Trophoblast cell (in vitro differentiated cells and primary cell): ENCODE results near the gene ENAH.
A peak's percentile ranks its signal among the peaks of the same experiment; 100 is the strongest.

Source experiments
- DNase-seq, 2 donors: peaks; one replicate each; pipeline ENCODE4 v3.0.0-alpha.2; 2016
- H2AFZ ChIP-seq: 2 replicates; pipeline ENCODE4 v1.6.1; 2013; ENCODE audit warnings: low read length, moderate library complexity, mild to moderate bottlenecking; ENCODE audit not compliant: insufficient read depth, poor library complexity
- H2AK5ac ChIP-seq: 2 replicates; pipeline ENCODE4 v1.6.1; 2013; ENCODE audit warnings: mild to moderate bottlenecking, low read length
- H2BK120ac ChIP-seq: 2 replicates; pipeline ENCODE4 v1.6.1; 2013; ENCODE audit warnings: low read length, mild to moderate bottlenecking, moderate library complexity; ENCODE audit not compliant: insufficient read depth, poor library complexity
- H2BK12ac ChIP-seq: 2 replicates; pipeline ENCODE4 v1.6.1; 2013; ENCODE audit warnings: mild to moderate bottlenecking, low read length, moderate library complexity
- H2BK5ac ChIP-seq: 2 replicates; pipeline ENCODE4 v1.6.1; 2013; ENCODE audit warnings: low read length, low read depth, moderate library complexity, mild to moderate bottlenecking; ENCODE audit not compliant: poor library complexity
- H3K14ac ChIP-seq: 2 replicates; pipeline ENCODE4 v1.6.1; 2013; ENCODE audit warnings: mild to moderate bottlenecking, low read length
- H3K18ac ChIP-seq: 2 replicates; pipeline ENCODE4 v1.6.1; 2013; ENCODE audit warnings: mild to moderate bottlenecking, low read length
- H3K23ac ChIP-seq: 2 replicates; pipeline ENCODE4 v1.6.1; 2013; ENCODE audit warnings: low read length
- H3K27ac ChIP-seq: 2 replicates; pipeline ENCODE4 v1.5.1; 2013; ENCODE audit warnings: low read depth, mild to moderate bottlenecking, inconsistent platforms, low read length, moderate library complexity
- H3K27me3 ChIP-seq: 2 replicates; pipeline ENCODE4 v1.6.1; 2013; ENCODE audit warnings: inconsistent platforms, mild to moderate bottlenecking, low read length, moderate library complexity; ENCODE audit not compliant: insufficient read depth
- H3K36me3 ChIP-seq, 2 experiments: 1 replicate in 1 of 2; 2 replicates in 1 of 2; pipeline ENCODE4 v1.6.1; 2013; ENCODE audit warnings: low read length in 2 of 2, mild to moderate bottlenecking in 2 of 2, moderate library complexity in 1 of 2; ENCODE audit not compliant: insufficient read depth in 2 of 2, control insufficient read depth in 1 of 2
- H3K4ac ChIP-seq: 2 replicates; pipeline ENCODE4 v1.6.1; 2013; ENCODE audit warnings: low read depth, mild to moderate bottlenecking, low read length, moderate library complexity
- H3K4me1 ChIP-seq, 2 experiments: 1 replicate in 1 of 2; 2 replicates in 1 of 2; pipeline ENCODE4 v1.6.1; 2013; ENCODE audit warnings: low read length in 2 of 2, mild to moderate bottlenecking in 2 of 2, moderate library complexity in 1 of 2; ENCODE audit not compliant: insufficient read depth in 2 of 2, control insufficient read depth in 1 of 2
- H3K4me2 ChIP-seq: 2 replicates; pipeline ENCODE4 v1.6.1; 2013; ENCODE audit warnings: inconsistent platforms, mild to moderate bottlenecking, low read length, moderate library complexity
- H3K4me3 ChIP-seq: 2 replicates; pipeline ENCODE4 v1.5.1; 2013; ENCODE audit warnings: mild to moderate bottlenecking, low read depth, low read length, inconsistent platforms
- H3K79me1 ChIP-seq: one replicate; pipeline ENCODE4 v1.6.1; 2013; ENCODE audit warnings: low read length
- H3K79me2 ChIP-seq: 2 replicates; pipeline ENCODE4 v1.6.1; 2013; ENCODE audit warnings: low read length, mild to moderate bottlenecking; ENCODE audit not compliant: control insufficient read depth, insufficient read depth, poor library complexity
- H3K9ac ChIP-seq: 2 replicates; pipeline ENCODE4 v1.6.1; 2013; ENCODE audit warnings: mild to moderate bottlenecking, low read length
- H3K9me3 ChIP-seq: 2 replicates; pipeline ENCODE4 v1.6.1; 2013; ENCODE audit warnings: low read depth, mild to moderate bottlenecking, control low read depth, inconsistent platforms, low read length; ENCODE audit not compliant: insufficient read depth
- H4K12ac ChIP-seq: 2 replicates; pipeline ENCODE4 v1.6.1; 2013; ENCODE audit warnings: low read depth, mild to moderate bottlenecking, low read length, moderate library complexity
- H4K8ac ChIP-seq: 2 replicates; pipeline ENCODE4 v1.6.1; 2013; ENCODE audit warnings: low read depth, mild to moderate bottlenecking, low read length, moderate library complexity
- H4K91ac ChIP-seq: one replicate; pipeline ENCODE4 v1.6.1; 2013; ENCODE audit warnings: low read depth, mild to moderate bottlenecking, low read length, moderate library complexity
- WGBS: extraction: QIAGEN DNeasy Blood & Tissue Kit; methylation state at CpG from one replicate; pipeline ENCODE4 v1.1.7; 2013; ENCODE audit warnings: missing lambda C conversion rate; ENCODE audit not compliant: insufficient read length, insufficient coverage; ENCODE audit errors: extremely low coverage; 5-methylcytosine and 5-hydroxymethylcytosine counted together

ENAH gene

DNA sequence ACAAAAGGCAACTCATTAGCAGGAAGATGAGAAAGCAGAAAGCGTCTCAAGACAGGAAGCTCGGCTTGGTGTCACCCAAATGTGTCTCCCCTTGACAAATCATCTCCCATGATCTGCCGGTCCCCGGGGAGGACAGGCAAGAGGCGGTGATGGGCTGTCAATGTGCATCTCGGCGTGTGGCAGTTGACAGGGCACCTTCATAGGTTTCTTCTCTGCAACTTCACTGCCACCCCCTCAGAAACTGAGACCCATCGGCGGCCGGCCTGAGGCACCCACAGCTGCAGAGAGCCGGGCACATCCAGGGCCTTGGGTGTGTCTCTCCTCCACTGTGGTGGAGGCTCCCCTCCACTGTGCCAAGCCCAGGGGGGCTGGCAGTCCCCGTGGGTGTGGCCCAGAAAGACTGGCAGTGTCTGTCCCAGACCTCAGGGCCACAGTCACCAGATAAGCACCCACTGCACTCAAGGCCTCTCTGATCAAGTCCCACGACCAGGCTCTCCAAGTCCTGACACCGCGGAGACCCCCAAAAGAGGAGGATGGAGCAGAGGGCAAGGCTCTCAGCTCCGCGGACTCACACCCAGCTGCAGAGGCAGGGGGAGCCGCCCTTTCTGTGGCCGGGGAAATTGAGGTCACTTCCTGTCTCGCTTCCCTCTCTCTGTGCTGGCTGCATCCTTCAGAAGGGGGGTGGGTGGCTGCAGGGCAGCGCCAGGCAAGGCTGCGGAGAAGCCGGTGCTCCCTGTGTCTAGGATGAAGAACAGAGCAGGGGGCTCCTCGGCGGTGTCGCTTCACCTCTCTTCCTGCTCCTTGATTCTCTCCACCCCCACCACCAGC lies 185.5 kb downstream of the ENAH start:
- Histone ChIP-seq H3K27me3 (no peaks in the 10 kb centered on the region), H2BK120ac (no peak overlapping the region), H3K4me2 (no peak overlapping the region), H4K91ac (no peak overlapping the region), H3K4me1 (peaks cover 6 to 7% of the 10 kb centered on the region in 2 experiments), H3K79me1 (peaks cover 2% of the 10 kb centered on the region), H3K23ac (no peak overlapping the region), H4K12ac (no peak overlapping the region), H2BK5ac (no peak overlapping the region), H2AK5ac (no peak overlapping the region), H3K79me2 (no peaks in the 10 kb centered on the region), H3K18ac (no peak overlapping the region), H3K27ac (no peak overlapping the region), H2BK12ac (no peak overlapping the region), H3K14ac (no peak overlapping the region), H3K4ac (no peak overlapping the region), H3K9ac (no peak overlapping the region), H2AFZ (no peak overlapping the region), H3K4me3 (no peak overlapping the region), H3K36me3 (no peaks in the 10 kb centered on the region), H3K9me3 (no peaks in the 10 kb centered on the region), H4K8ac (no peak overlapping the region)
- DNase-seq: no peak
- no CpG with 5 or more reads among the region's 26 CpGs for WGBS

GRCh38 chr1:225466848-225467192 lies 186.1 kb downstream of the ENAH start:
- Histone ChIP-seq H2BK120ac (no peak overlapping the region), H3K4me3 (no peak overlapping the region), H3K23ac (no peak overlapping the region), H3K79me2 (no peaks in the 10 kb centered on the region), H3K18ac (no peak overlapping the region), H3K79me1 (peaks cover 2% of the 10 kb centered on the region), H4K91ac (no peak overlapping the region), H3K27me3 (no peaks in the 10 kb centered on the region), H3K27ac (no peak overlapping the region), H2AFZ (no peak overlapping the region), H2BK12ac (no peak overlapping the region), H3K4ac (no peak overlapping the region), H3K9ac (no peak overlapping the region), H4K8ac (no peak overlapping the region), H2AK5ac (no peak overlapping the region), H3K4me1 (peaks cover 6 to 7% of the 10 kb centered on the region in 2 experiments), H3K36me3 (no peaks in the 10 kb centered on the region), H4K12ac (no peak overlapping the region), H2BK5ac (no peak overlapping the region), H3K9me3 (peaks cover under 1% of the 10 kb centered on the region), H3K14ac (no peak overlapping the region), H3K4me2 (no peak overlapping the region)
- WGBS: no CpG with 5 or more reads among the region's 4 CpGs
- DNase-seq: no peak

- Histone ChIP-seq H3K27me3 (no peaks in the 10 kb centered on the region), H4K8ac (no peak overlapping the region), H3K23ac (no peak overlapping the region), H2BK12ac (no peak overlapping the region), H4K12ac (peak overlapping the region; percentile 59), H3K79me2 (no peaks in the 10 kb centered on the region), H3K79me1 (peaks cover 2% of the 10 kb centered on the region), H2AK5ac (no peak overlapping the region), H3K36me3 (no peaks in the 10 kb centered on the region), H2BK120ac (no peak overlapping the region), H3K18ac (no peak overlapping the region), H3K14ac (no peak overlapping the region), H2BK5ac (no peak overlapping the region), H3K4me3 (no peak overlapping the region), H3K9me3 (peaks cover 2% of the 10 kb centered on the region), H4K91ac (no peak overlapping the region), H3K4ac (no peak overlapping the region), H3K27ac (no peak overlapping the region), H3K4me2 (no peak overlapping the region), H3K4me1 (peaks cover 6 to 7% of the 10 kb centered on the region in 2 experiments), H3K9ac (no peak overlapping the region), H2AFZ (no peak overlapping the region)
- no peak for DNase-seq
- WGBS: no CpG with 5 or more reads among the region's 26 CpGs
Measured at GRCh38 chr1:225465793-225466517, 187.0 kb downstream of the ENAH start.

- Histone ChIP-seq H2BK120ac (no peak overlapping the region), H3K14ac (no peak overlapping the region), H3K9ac (no peak overlapping the region), H3K18ac (no peak overlapping the region), H3K4me1 (peaks cover 6 to 7% of the 10 kb centered on the region in 2 experiments), H2AK5ac (no peak overlapping the region), H3K4me3 (no peak overlapping the region), H3K79me2 (no peaks in the 10 kb centered on the region), H2BK12ac (no peak overlapping the region), H2BK5ac (no peak overlapping the region), H3K4ac (no peak overlapping the region), H3K27ac (no peak overlapping the region), H3K4me2 (no peak overlapping the region), H4K91ac (no peak overlapping the region), H3K9me3 (peaks cover 2% of the 10 kb centered on the region), H3K23ac (no peak overlapping the region), H3K79me1 (peaks cover 2% of the 10 kb centered on the region), H3K27me3 (no peaks in the 10 kb centered on the region), H4K8ac (no peak overlapping the region), H2AFZ (no peak overlapping the region), H3K36me3 (no peaks in the 10 kb centered on the region), H4K12ac (peak overlapping the region; percentile 59)
- peak; percentile 49 to 74 for DNase-seq
- no CpG with 5 or more reads among the region's 15 CpGs for WGBS
Measured at GRCh38 chr1:225464851-225465792, 187.8 kb downstream of the ENAH start.
